ENCODE data around the gene CFAP73. TPM values are rescaled to one million over a fixed set of nuclear protein-coding genes. Genes with fewer than 3 reads are reported as not detected.
"Not testable (repeated sequence)": the region's sequence is repeated elsewhere in the genome, so short reads cannot be mapped to it uniquely, and the experiment has no call there.

Gene CFAP73
- total RNA-seq, 1 donor from 2014 or later: 7.3 TPM

- Histone ChIP-seq H3K4me1 (peaks cover 13% of the 10 kb centered on the region), H3K27me3 (ENCODE audit: low read depth) (peaks cover 30% of the 10 kb centered on the region), H3K9me3 (no peaks in the 10 kb centered on the region), H3K4me3 (no peak overlapping the region), H3K27ac (no peak overlapping the region), H3K36me3 (no peaks in the 10 kb centered on the region)
- DNase-seq (peak; percentile 24), ATAC-seq (no peak)
- intact Hi-C loops (cut with DNase I): no loop called here
- no peak for TF ChIP-seq CTCF (IDR thresholded peaks at IDR 0.05)
Observed at GRCh38 chr12:113138826-113139225, 10.7 kb upstream of the CFAP73 start.

DNA sequence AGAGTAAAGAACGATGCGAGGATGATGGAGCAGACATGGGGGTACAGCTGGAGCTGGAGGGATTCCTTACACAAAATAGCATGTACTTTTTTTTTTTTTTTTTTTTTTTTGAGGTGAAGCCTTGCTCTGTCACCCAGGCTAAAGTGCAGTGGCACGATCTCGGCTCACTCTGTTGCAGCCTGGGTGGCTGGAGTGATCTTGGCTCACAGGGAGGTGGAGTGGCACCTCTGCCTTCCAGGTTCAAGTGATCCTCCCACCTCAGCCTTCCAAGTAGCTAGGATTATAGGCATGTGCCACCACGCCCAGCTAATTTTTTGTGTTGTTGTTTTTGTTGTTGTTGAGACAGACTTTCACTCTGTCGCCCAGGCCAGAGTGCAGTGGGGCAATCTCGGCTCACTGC is 8.8 kb upstream of the CFAP73 start:
- Histone ChIP-seq H3K9me3 (no peaks in the 10 kb centered on the region), H3K27me3 (ENCODE audit: low read depth) (peaks cover 17% of the 10 kb centered on the region), H3K4me1 (peaks cover 13% of the 10 kb centered on the region), H3K27ac (no peak overlapping the region), H3K36me3 (no peaks in the 10 kb centered on the region), H3K4me3 (no peak overlapping the region)
- intact Hi-C loops (cut with DNase I): no loop called here
- ATAC-seq: no peak
- peak; percentile 16 for DNase-seq
- no peak for TF ChIP-seq CTCF (IDR thresholded peaks at IDR 0.05)

DNA sequence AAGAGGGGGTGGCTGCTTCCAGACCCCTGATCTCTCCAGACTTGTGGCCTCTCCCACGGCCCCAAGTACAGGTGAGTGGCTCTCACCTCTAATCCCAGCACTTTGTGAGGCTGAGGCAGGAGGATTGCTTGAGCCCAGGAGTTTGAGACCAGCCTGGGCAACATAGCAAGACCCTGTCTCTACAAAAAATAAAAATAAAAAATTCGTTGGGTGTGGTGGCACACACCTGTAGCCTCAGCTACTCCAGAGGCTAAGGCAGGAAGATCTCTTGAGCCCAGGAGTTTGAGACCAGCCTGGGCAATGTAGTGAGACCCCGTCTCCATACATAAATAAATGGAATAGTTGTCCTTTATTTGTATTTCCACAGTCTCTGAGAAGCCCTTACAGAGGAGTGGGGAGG is 7.8 kb upstream of the CFAP73 start:
- intact Hi-C loops (cut with DNase I); ATAC-seq; H3K36me3 ChIP-seq; H3K9me3 ChIP-seq; H3K27me3 ChIP-seq (ENCODE audit: low read depth); H3K4me1 ChIP-seq; H3K4me3 ChIP-seq: not testable (repeated sequence)
- peak; percentile 22 for DNase-seq
- H3K27ac ChIP-seq: peak overlapping the region; percentile 67

- Histone ChIP-seq H3K27ac (peak overlapping the region; percentile 67), H3K4me1 (peaks cover 6% of the 10 kb centered on the region), H3K9me3 (no peaks in the 10 kb centered on the region), H3K27me3 (ENCODE audit: low read depth) (peaks cover 4% of the 10 kb centered on the region), H3K4me3 (no peak overlapping the region), H3K36me3 (no peaks in the 10 kb centered on the region)
- DNase-seq (peak; percentile 71), ATAC-seq (peak; percentile 71 to 73)
- TF ChIP-seq CTCF (IDR thresholded peaks at IDR 0.05): no peak
- intact Hi-C loops (cut with DNase I): no loop called here
Observed at GRCh38 chr12:113142173-113142885, 7.2 kb upstream of the CFAP73 start.

DNA sequence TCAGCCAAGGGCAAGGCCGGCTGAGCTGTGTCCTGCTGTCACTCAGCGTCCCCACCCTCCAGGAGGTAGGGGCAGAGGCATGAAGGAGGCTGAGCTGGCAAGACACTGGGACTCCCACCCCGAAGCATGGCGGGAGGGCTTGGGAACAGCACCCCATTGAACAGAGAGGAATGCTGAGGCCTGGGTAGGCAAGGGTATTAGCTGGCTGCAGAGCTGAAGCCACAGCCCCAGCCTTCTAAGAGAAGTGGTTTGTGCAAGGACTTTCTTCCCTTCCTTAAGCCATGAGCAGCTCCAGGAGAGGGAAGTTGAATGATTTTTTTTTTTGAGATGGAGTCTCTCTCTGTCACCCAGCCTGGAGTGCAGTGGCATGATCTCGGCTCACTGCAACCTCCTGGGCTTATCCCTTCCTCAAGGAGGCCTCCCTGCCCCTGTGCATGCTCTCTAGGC is 6.6 kb upstream of the CFAP73 start:
- H3K36me3 ChIP-seq: no peaks in the 10 kb centered on the region
- TF ChIP-seq CTCF (IDR thresholded peaks at IDR 0.05): no peak
- ATAC-seq (peak; percentile 49 to 56), DNase-seq (no peak)
- intact Hi-C loops (cut with DNase I): no loop called here
- no peak overlapping the region for H3K4me3 ChIP-seq
- peaks cover 6% of the 10 kb centered on the region for H3K4me1 ChIP-seq
- H3K9me3 ChIP-seq: no peaks in the 10 kb centered on the region
- H3K27ac ChIP-seq: peak overlapping the region; percentile 67
- peaks cover 3% of the 10 kb centered on the region for H3K27me3 ChIP-seq (ENCODE audit: low read depth)

- Histone ChIP-seq H3K4me3 (no peak overlapping the region), H3K9me3 (no peaks in the 10 kb centered on the region), H3K36me3 (no peaks in the 10 kb centered on the region), H3K27ac (no peak overlapping the region), H3K27me3 (ENCODE audit: low read depth) (no peaks in the 10 kb centered on the region), H3K4me1 (peaks cover 6% of the 10 kb centered on the region)
- TF ChIP-seq CTCF (IDR thresholded peaks at IDR 0.05): no peak
- DNase-seq (no peak), ATAC-seq (no peak)
- intact Hi-C loops (cut with DNase I): no loop called here
Observed at GRCh38 chr12:113143959-113144358, 5.6 kb upstream of the CFAP73 start.

All from lower lobe of right lung (tissue), 2 donors.